CD4-positive, alpha-beta T cell treated with Interleukin-15 for 4 hours (primary cell): ENCODE results near the gene HOXA7.
A peak's percentile ranks its signal among the peaks of the same experiment; 100 is the strongest.

ENCODE experiments used
- DNase-seq: peaks from one replicate; pipeline ENCODE4 v3.0.0-alpha.2; 2020; ENCODE audit warnings: low spot score

The HOXA7 gene

GRCh38 chr7:27159266-27160144 lies 3.0 kb upstream of the HOXA7 start:
- no peak for DNase-seq

- no peak for DNase-seq
Observed at GRCh38 chr7:27158436-27159265, 2.2 kb upstream of the HOXA7 start.

GRCh38 chr7:27157702-27158431 lies 1.4 kb upstream of the HOXA7 start:
- DNase-seq: no peak

- no peak for DNase-seq
Observed at GRCh38 chr7:27156916-27157701, 634 bp upstream of the HOXA7 start.

- DNase-seq: no peak
Observed at GRCh38 chr7:27155816-27156507, 513 bp downstream of the HOXA7 start.

GRCh38 chr7:27154901-27155815 lies 1.3 kb downstream of the HOXA7 start:
- DNase-seq: no peak

- DNase-seq: no peak
Observed at GRCh38 chr7:27154369-27154768, 2.1 kb downstream of the HOXA7 start.

GRCh38 chr7:27153526-27153925 lies 2.9 kb downstream of the HOXA7 start:
- DNase-seq: no peak

GRCh38 chr7:27152816-27153442 lies 3.5 kb downstream of the HOXA7 start:
- DNase-seq: no peak

GRCh38 chr7:27151931-27152815 lies 4.3 kb downstream of the HOXA7 start, which contains the start of gene HOXA3:
Gene HOXA3 (minus strand): TSS chr7:27152583. CDS start chr7:27110640, 41,943 bp downstream.
- no peak for DNase-seq

GRCh38 chr7:27151341-27151930 lies 5.0 kb downstream of the HOXA7 start:
- no peak for DNase-seq

GRCh38 chr7:27150568-27151340 lies 5.7 kb downstream of the HOXA7 start:
- peak; percentile 64 for DNase-seq

- DNase-seq: no peak
Observed at GRCh38 chr7:27149842-27150567, 6.5 kb downstream of the HOXA7 start.

GRCh38 chr7:27148756-27149641 lies 7.5 kb downstream of the HOXA7 start:
- DNase-seq: no peak

GRCh38 chr7:27148031-27148755 lies 8.3 kb downstream of the HOXA7 start:
- DNase-seq: no peak
